A549 (cell line): Measurements from ENCODE around the gene BTBD6. TPM values are rescaled to one million over a fixed set of nuclear protein-coding genes. Genes with fewer than 3 reads are reported as not detected.
A peak's percentile ranks its signal among the peaks of the same experiment; 100 is the strongest.

Experiments used
- ATAC-seq, 2 experiments: fragments of 200-7000 bp in 1 of 2; fragments of >200 bp in 1 of 2; cut with Nextera tagmentation in 1 of 2; cut with Tn5 transposase in 1 of 2; 3 replicates each; pipeline versions ENCODE4 v1.8.0 to v1.9.1; 2018 to 2020; ENCODE audit warnings: mild to moderate bottlenecking in 1 of 2, moderate library complexity in 1 of 2
- CTCF ChIA-PET: fragments of 300-600 bp; sonication (Branson Sonifier 250); formaldehyde crosslinking; extraction: SDS; loops from one replicate; lab custom pipeline; 2021; ENCODE audit warnings: antibody characterized with exemption, inconsistent platforms; lab: Yijun Ruan, JAX
- POLR2A ChIA-PET: fragments of 350-600 bp; formaldehyde crosslinking; extraction: SDS; loops from one replicate; lab custom pipeline; 2021; ENCODE audit warnings: antibody characterized with exemption, inconsistent platforms; lab: Yijun Ruan, JAX
- DNase-seq, 2 experiments: peaks; one replicate each; pipeline versions ENCODE4 v3.0.0 to v3.0.0-alpha.2; 2011 to 2016; ENCODE audit warnings: low read depth in 1 of 2, low spot score in 1 of 2
- FAIRE-seq: peaks from 2 replicates; lab custom pipeline; 2011; peaks lifted over from hg19 to GRCh38; lab: Jason Lieb, UNC
- H3K27ac ChIP-seq, 2 experiments: fragments of >200 bp; sonication (Bioruptor Twin); formaldehyde crosslinking; 3 replicates each; pipeline ENCODE4 v1.5.1; 2016 to 2017
- H3K4me1 ChIP-seq: fragments of >200 bp; sonication (Bioruptor Twin); formaldehyde crosslinking; 3 replicates; pipeline ENCODE4 v1.6.1; 2016
- H3K4me2 ChIP-seq: fragments of >200 bp; sonication (Bioruptor Twin); formaldehyde crosslinking; 3 replicates; pipeline ENCODE4 v1.6.1; 2016
- H3K4me3 ChIP-seq: fragments of >200 bp; sonication (Bioruptor Twin); formaldehyde crosslinking; 3 replicates; pipeline ENCODE4 v1.5.1; 2016
- H3K9me3 ChIP-seq: fragments of >200 bp; sonication (Bioruptor Twin); formaldehyde crosslinking; 3 replicates; pipeline ENCODE4 v1.6.1; 2016
- CEBPB ChIP-seq, 2 experiments: fragments of >200 bp in 1 of 2; sonication (Bioruptor Twin) in 1 of 2; formaldehyde crosslinking in 1 of 2; IDR thresholded peaks; 2 replicates each; pipeline ENCODE4 v1.6.1; 2012 to 2016
- CHD4 ChIP-seq: fragments of 200-600 bp; sonication (generic); IDR thresholded peaks from 2 replicates; pipeline ENCODE4 v1.6.1; 2016; ENCODE audit warnings: antibody characterized with exemption, mild to moderate bottlenecking, borderline replicate concordance
- EHF ChIP-seq: fragments of 250-450 bp; sonication (Bioruptor Pico); IDR thresholded peaks from 2 replicates; pipeline ENCODE4 v1.5.0; 2020; ENCODE audit warnings: mild to moderate bottlenecking
- EP300 ChIP-seq, 2 experiments: fragments of >200 bp; sonication (Bioruptor Twin); formaldehyde crosslinking; IDR thresholded peaks; 2 replicates in 1 of 2; 3 replicates in 1 of 2; pipeline ENCODE4 v1.6.1; 2016 to 2017
- FOSB ChIP-seq: fragments of 250-450 bp; sonication (Bioruptor Pico); IDR thresholded peaks from 2 replicates; pipeline ENCODE4 v1.5.0; 2020; ENCODE audit warnings: mild to moderate bottlenecking, moderate library complexity
- FOSL2 ChIP-seq, 2 experiments: fragments of 450-650 bp in 1 of 2; fragments of >200 bp in 1 of 2; sonication (Bioruptor Twin) in 1 of 2; formaldehyde crosslinking; IDR thresholded peaks; 2 replicates each; pipeline versions ENCODE4 v1.5.0 to v1.6.1; 2016 to 2020; ENCODE audit warnings: mild to moderate bottlenecking in 1 of 2, moderate library complexity in 1 of 2
- FOXS1 ChIP-seq: fragments of 250-450 bp; sonication (Bioruptor Pico); IDR thresholded peaks from 2 replicates; pipeline ENCODE4 v1.5.0; 2020; ENCODE audit warnings: mild to moderate bottlenecking, moderate library complexity
- GATA3 ChIP-seq: IDR thresholded peaks from 2 replicates; pipeline ENCODE4 v1.6.1; 2012; ENCODE audit warnings: borderline replicate concordance
- HDAC2 ChIP-seq: fragments of 200-600 bp; sonication (generic); IDR thresholded peaks from 2 replicates; pipeline ENCODE4 v1.6.1; 2016
- HEYL ChIP-seq: fragments of 250-450 bp; sonication (Bioruptor Pico); IDR thresholded peaks from 2 replicates; pipeline ENCODE4 v1.8.0; 2021; ENCODE audit warnings: mild to moderate bottlenecking, moderate library complexity
- JUN ChIP-seq, 2 experiments: fragments of >200 bp; sonication (Bioruptor Twin); formaldehyde crosslinking; IDR thresholded peaks; 2 replicates in 1 of 2; 3 replicates in 1 of 2; pipeline ENCODE4 v1.6.1; 2016 to 2017
- JUNB ChIP-seq: fragments of >200 bp; sonication (Bioruptor Twin); formaldehyde crosslinking; IDR thresholded peaks from 2 replicates; pipeline ENCODE4 v1.6.1; 2016
- PHF8 ChIP-seq: fragments of 200-600 bp; sonication (generic); IDR thresholded peaks from 2 replicates; pipeline ENCODE4 v1.6.1; 2016; ENCODE audit warnings: low read depth, mild to moderate bottlenecking, antibody characterized with exemption, moderate library complexity, borderline replicate concordance
- POLR2A ChIP-seq: IDR thresholded peaks from 2 replicates; pipeline ENCODE4 v1.6.1; 2012; ENCODE audit warnings: mild to moderate bottlenecking, low read length
- POLR2AphosphoS2 ChIP-seq: conservative IDR thresholded peaks from 2 replicates; pipeline ENCODE4 v1.6.1; 2012; ENCODE audit warnings: low read length, improper control_type of control experiment, inconsistent platforms
- RNF2 ChIP-seq: fragments of 200-600 bp; sonication (generic); IDR thresholded peaks from 2 replicates; pipeline ENCODE4 v1.6.1; 2016; ENCODE audit warnings: low read depth, mild to moderate bottlenecking, antibody characterized with exemption, moderate library complexity, borderline replicate concordance
- SMC3 ChIP-seq: fragments of >200 bp; sonication (Bioruptor Twin); formaldehyde crosslinking; IDR thresholded peaks from 3 replicates; pipeline ENCODE4 v1.6.1; 2018; ENCODE audit warnings: inconsistent platforms
- SREBF2 ChIP-seq: fragments of 450-650 bp; IDR thresholded peaks from 2 replicates; pipeline ENCODE4 v1.6.1; 2014; ENCODE audit warnings: mild to moderate bottlenecking, moderate library complexity
- TP53 ChIP-seq: fragments of 250-450 bp; sonication (Bioruptor Pico); IDR thresholded peaks from 2 replicates; pipeline ENCODE4 v1.5.0; 2021; ENCODE audit warnings: mild to moderate bottlenecking, moderate library complexity
- WGBS: methylation state at CpG from one replicate; pipeline ENCODE4 v1.1.6; 2017; ENCODE audit errors: missing lambda C conversion rate; 5-methylcytosine and 5-hydroxymethylcytosine counted together
- polyA plus RNA-seq, 4 experiments: library from polyadenylated mRNA; depleted of rRNA in 3 of 4; stranded (reverse); fragments of >200 nt; fragmentation: RNase III in 1 of 4; extraction: RNeasy Plus Mini Kit Qiagen cat#74134 plus additional on column Dnase treatment in 1 of 4; gene quantifications; 2 replicates in 3 of 4; 3 replicates in 1 of 4; pipeline ENCODE4 v1.2.3, GENCODE V29; 2011 to 2017
- TF ChIP-seq, protein P1 (sequence below): fragments of >200 bp; sonication (Bioruptor Twin); formaldehyde crosslinking; IDR thresholded peaks from 3 replicates; pipeline ENCODE4 v1.6.1; 2016
- TF ChIP-seq, protein P2 (sequence below): fragments of 200-600 bp; sonication (generic); IDR thresholded peaks from 2 replicates; pipeline ENCODE4 v1.6.1; 2016; ENCODE audit warnings: antibody characterized with exemption, mild to moderate bottlenecking, moderate library complexity
- TF ChIP-seq, protein P3 (sequence below): IDR thresholded peaks from 2 replicates; pipeline ENCODE4 v1.6.1; 2012
- TF ChIP-seq, protein P4 (sequence below): fragments of >200 bp; sonication (Bioruptor Twin); formaldehyde crosslinking; IDR thresholded peaks from 2 replicates; pipeline ENCODE4 v1.6.1; 2016

Gene BTBD6
- polyA plus RNA-seq, 2 of the 4 experiments (the other 2 are of a cell fraction) = 16.1 to 33.6 TPM

DNA sequence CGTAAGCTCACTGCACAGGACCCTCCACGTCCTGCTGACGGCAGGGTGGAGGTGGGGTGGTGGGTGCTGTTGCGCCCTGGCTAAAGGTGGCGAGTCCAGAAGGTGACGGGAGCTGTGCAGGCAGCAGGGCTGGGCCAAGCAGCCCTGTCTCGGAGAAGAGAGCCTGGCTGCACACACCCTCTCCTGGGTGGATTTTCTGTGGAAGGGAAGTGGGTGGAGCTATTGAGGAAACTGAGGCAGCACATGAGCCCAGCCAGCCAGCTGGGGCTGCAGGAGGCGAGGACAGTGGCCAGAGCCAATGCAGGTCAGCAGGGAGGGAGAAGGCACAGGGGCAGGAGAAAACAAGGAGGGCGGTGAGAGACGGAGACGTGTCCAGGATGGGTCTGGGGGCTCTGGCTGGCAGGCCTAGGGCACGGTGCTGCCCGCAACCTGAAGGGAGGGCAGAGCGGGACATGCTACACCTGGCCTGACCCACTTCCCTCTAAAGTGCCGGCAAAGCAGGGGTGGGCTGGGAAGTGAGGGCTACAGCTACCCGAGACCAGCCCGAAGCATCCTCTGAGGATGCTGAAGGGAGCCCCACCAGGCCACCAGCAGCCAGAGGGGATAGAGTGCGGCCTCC lies 20.5 kb downstream of the BTBD6 start:
- Histone ChIP-seq H3K27ac (no peak overlapping the region), H3K4me2 (no peak overlapping the region), H3K4me1 (no peaks in the 10 kb centered on the region), H3K9me3 (no peaks in the 10 kb centered on the region), H3K4me3 (no peak overlapping the region)
- DNase-seq = no peak
- POLR2A ChIA-PET = no interaction called here
- FAIRE-seq = no peak
- 94% methylated on average over 12 of the region's 18 CpGs for WGBS
- ATAC-seq = no peak
- CTCF ChIA-PET = interaction anchor here (1.0 to 3.8 kb wide), 4 partner anchors 9 to 66 kb away, joined by 3 to 13 read pairs (median 6); no protein-coding TSS in a partner anchor
- TF ChIP-seq, protein P1, sequence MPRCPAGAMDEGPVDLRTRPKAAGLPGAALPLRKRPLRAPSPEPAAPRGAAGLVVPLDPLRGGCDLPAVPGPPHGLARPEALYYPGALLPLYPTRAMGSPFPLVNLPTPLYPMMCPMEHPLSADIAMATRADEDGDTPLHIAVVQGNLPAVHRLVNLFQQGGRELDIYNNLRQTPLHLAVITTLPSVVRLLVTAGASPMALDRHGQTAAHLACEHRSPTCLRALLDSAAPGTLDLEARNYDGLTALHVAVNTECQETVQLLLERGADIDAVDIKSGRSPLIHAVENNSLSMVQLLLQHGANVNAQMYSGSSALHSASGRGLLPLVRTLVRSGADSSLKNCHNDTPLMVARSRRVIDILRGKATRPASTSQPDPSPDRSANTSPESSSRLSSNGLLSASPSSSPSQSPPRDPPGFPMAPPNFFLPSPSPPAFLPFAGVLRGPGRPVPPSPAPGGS = no peak
- TF ChIP-seq HEYL (CRISPR knock-in tag) = no peak
- TF ChIP-seq FOSL2 (IDR thresholded peaks at IDR 0.05) = no peak
- no peak for TF ChIP-seq FOSL2 (CRISPR knock-in tag; IDR thresholded peaks at IDR 0.05)
- TF ChIP-seq PHF8 = no peak

DNA sequence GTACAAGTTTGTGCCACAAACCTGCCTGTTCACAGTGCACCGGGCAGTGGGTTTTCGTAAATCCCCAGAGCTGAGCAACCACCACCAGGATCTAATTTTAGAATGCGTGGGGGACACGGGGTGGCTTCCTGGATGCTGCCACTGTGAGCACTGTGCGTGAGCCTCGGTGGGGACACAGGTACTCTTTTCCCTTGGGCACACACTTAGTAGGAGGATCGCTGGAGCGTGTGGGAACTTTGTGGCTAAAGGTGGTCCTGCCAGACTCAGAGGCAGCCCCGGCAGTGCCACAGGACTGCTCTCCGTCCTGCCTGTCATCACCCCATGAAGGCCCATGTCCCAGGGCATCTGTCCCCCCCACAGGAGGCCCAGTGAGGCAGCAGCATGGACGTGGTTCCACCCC lies 21.1 kb downstream of the BTBD6 start:
- no peaks in the 10 kb centered on the region for H3K4me1 ChIP-seq
- 92% methylated on average over 8 of the region's 11 CpGs for WGBS
- FAIRE-seq = no peak
- no peak for TF ChIP-seq EHF (CRISPR knock-in tag)
- no peak for TF ChIP-seq CHD4
- no peak for TF ChIP-seq PHF8
- TF ChIP-seq, protein P2, sequence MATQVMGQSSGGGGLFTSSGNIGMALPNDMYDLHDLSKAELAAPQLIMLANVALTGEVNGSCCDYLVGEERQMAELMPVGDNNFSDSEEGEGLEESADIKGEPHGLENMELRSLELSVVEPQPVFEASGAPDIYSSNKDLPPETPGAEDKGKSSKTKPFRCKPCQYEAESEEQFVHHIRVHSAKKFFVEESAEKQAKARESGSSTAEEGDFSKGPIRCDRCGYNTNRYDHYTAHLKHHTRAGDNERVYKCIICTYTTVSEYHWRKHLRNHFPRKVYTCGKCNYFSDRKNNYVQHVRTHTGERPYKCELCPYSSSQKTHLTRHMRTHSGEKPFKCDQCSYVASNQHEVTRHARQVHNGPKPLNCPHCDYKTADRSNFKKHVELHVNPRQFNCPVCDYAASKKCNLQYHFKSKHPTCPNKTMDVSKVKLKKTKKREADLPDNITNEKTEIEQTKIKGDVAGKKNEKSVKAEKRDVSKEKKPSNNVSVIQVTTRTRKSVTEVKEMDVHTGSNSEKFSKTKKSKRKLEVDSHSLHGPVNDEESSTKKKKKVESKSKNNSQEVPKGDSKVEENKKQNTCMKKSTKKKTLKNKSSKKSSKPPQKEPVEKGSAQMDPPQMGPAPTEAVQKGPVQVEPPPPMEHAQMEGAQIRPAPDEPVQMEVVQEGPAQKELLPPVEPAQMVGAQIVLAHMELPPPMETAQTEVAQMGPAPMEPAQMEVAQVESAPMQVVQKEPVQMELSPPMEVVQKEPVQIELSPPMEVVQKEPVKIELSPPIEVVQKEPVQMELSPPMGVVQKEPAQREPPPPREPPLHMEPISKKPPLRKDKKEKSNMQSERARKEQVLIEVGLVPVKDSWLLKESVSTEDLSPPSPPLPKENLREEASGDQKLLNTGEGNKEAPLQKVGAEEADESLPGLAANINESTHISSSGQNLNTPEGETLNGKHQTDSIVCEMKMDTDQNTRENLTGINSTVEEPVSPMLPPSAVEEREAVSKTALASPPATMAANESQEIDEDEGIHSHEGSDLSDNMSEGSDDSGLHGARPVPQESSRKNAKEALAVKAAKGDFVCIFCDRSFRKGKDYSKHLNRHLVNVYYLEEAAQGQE = no peak
- no peak for TF ChIP-seq CEBPB (IDR thresholded peaks at IDR 0.05)
- ChIA-PET POLR2A (no interaction called here), CTCF (interaction anchor here (1.0 to 3.8 kb wide), 2 partner anchors 12 to 14 kb away, joined by 4 to 13 read pairs; no protein-coding TSS in a partner anchor)
- no peaks in the 10 kb centered on the region for H3K9me3 ChIP-seq
- no peak overlapping the region for H3K27ac ChIP-seq
- no peak overlapping the region for H3K4me3 ChIP-seq
- ATAC-seq = no peak
- DNase-seq = no peak
- H3K4me2 ChIP-seq = no peak overlapping the region

DNA sequence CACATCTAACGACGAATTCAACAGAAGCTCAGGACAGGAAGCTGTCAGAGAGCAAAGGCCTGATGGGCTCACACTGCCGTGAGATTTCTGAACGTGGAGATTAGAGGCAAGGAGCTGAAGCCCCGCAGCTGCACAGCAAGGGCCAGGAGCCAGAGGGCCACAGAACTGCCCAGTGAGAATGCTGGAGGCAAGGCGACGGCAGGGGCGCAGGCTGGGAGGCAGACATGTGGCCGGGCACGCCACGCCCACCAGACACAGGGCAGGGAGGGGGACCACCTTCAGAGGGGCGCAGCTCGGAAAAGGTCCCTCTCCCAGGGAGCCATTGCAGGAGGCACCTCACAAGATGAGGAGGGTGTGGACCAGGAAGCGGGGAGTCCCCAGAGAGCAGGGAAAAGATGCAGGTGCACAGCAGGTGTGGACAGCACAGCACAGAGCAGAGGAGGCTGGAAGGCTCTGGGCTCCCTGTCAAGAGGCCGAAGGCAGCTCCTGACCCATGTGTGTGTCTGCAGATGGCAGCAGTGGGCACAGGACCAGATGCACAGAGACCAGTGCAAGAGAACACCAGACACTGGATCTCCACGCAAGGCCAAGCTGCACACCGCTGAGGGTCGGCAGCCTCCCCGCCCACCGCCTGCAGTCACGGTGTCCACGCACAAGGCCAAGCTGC lies 23.0 kb downstream of the BTBD6 start:
- FAIRE-seq = no peak
- Histone ChIP-seq H3K9me3 (no peaks in the 10 kb centered on the region), H3K4me1 (no peaks in the 10 kb centered on the region), H3K4me3 (no peak overlapping the region), H3K27ac (no peak overlapping the region), H3K4me2 (no peak overlapping the region)
- ChIA-PET CTCF (interaction anchor here (0.6 to 1.9 kb wide), 9 partner anchors 10 to 219 kb away, joined by 3 to 6 read pairs (median 3); no protein-coding TSS in a partner anchor), POLR2A (no interaction called here)
- ATAC-seq = peak in 1 of 2 experiments; percentile 57; a peak in 3 of 6 replicates
- 88% methylated on average over 17 of the region's 22 CpGs for WGBS
- DNase-seq = no peak
- TF ChIP-seq POLR2A = no peak
- TF ChIP-seq, protein P3, sequence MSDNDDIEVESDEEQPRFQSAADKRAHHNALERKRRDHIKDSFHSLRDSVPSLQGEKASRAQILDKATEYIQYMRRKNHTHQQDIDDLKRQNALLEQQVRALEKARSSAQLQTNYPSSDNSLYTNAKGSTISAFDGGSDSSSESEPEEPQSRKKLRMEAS = no peak
- no peak for TF ChIP-seq FOXS1 (CRISPR knock-in tag)
- no peak for TF ChIP-seq JUNB
- no peak for TF ChIP-seq POLR2AphosphoS2
- no peak for TF ChIP-seq TP53 (CRISPR knock-in tag)
- TF ChIP-seq, protein P2 = no peak
- TF ChIP-seq RNF2 = no peak
- no peak for TF ChIP-seq GATA3
- TF ChIP-seq, protein P4, sequence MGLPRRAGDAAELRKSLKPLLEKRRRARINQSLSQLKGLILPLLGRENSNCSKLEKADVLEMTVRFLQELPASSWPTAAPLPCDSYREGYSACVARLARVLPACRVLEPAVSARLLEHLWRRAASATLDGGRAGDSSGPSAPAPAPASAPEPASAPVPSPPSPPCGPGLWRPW = no peak
- no peak for TF ChIP-seq HDAC2
- no peak for TF ChIP-seq SMC3
- TF ChIP-seq SREBF2 = no peak
- TF ChIP-seq EP300 (IDR thresholded peaks at IDR 0.05) = no peak
- TF ChIP-seq EHF (CRISPR knock-in tag) = no peak
- no peak for TF ChIP-seq JUN (IDR thresholded peaks at IDR 0.05)
- TF ChIP-seq FOSB (CRISPR knock-in tag) = no peak
